ENCODE measurements around the gene DGKA.

DGKA gene

GRCh38 chr12:55931780-55932550 lies 1.0 kb downstream of the DGKA start:
- peak overlapping the region; percentile 90 for H3K4me3 ChIP-seq (ENCODE audit: low read depth, low read length)
- TF ChIP-seq CTCF (IDR thresholded peaks at IDR 0.05; ENCODE audit: borderline replicate concordance, insufficient read depth, low read depth, low read length), result no peak

- no peak for TF ChIP-seq CTCF (IDR thresholded peaks at IDR 0.05; ENCODE audit: borderline replicate concordance, insufficient read depth, low read depth, low read length)
Observed at GRCh38 chr12:55932551-55932910, 1.6 kb downstream of the DGKA start.

GRCh38 chr12:55933169-55933798 lies 2.3 kb downstream of the DGKA start:
- no peak overlapping the region for H3K4me3 ChIP-seq (ENCODE audit: low read depth, low read length)
- no peak for TF ChIP-seq CTCF (IDR thresholded peaks at IDR 0.05; ENCODE audit: borderline replicate concordance, insufficient read depth, low read depth, low read length)

More at GRCh38 chr12:55932551-55932910, 1.6 kb downstream of the DGKA start:
- peak overlapping the region; percentile 90 for H3K4me3 ChIP-seq (ENCODE audit: low read depth, low read length)

- no peak overlapping the region for H3K4me3 ChIP-seq (ENCODE audit: low read depth, low read length)
Observed at GRCh38 chr12:55933799-55934742, 3.1 kb downstream of the DGKA start.

GRCh38 chr12:55934773-55935172 lies 3.8 kb downstream of the DGKA start:
- no peak for TF ChIP-seq CTCF (IDR thresholded peaks at IDR 0.05; ENCODE audit: borderline replicate concordance, insufficient read depth, low read depth, low read length)

More at GRCh38 chr12:55933799-55934742, 3.1 kb downstream of the DGKA start:
- TF ChIP-seq CTCF (IDR thresholded peaks at IDR 0.05; ENCODE audit: borderline replicate concordance, insufficient read depth, low read depth, low read length), result no peak

GRCh38 chr12:55935738-55936151 lies 4.8 kb downstream of the DGKA start:
- no peak overlapping the region for H3K4me3 ChIP-seq (ENCODE audit: low read depth, low read length)
- TF ChIP-seq CTCF (IDR thresholded peaks at IDR 0.05; ENCODE audit: borderline replicate concordance, insufficient read depth, low read depth, low read length), result no peak

More at GRCh38 chr12:55934773-55935172, 3.8 kb downstream of the DGKA start:
- H3K4me3 ChIP-seq (ENCODE audit: low read depth, low read length), result no peak overlapping the region
